DMS79 treated with DMSO at 0.1 percent for 48 hours (cell line): ENCODE results near the gene RIMOC1.
"Not testable (repeated sequence)": the region's sequence is repeated elsewhere in the genome, so short reads cannot be mapped to it uniquely, and the experiment has no call there.

Experiments
- DNase-seq: peaks from one replicate; lab custom pipeline; 2025; lab: John Stamatoyannopoulos, UW

RIMOC1 gene

DNA sequence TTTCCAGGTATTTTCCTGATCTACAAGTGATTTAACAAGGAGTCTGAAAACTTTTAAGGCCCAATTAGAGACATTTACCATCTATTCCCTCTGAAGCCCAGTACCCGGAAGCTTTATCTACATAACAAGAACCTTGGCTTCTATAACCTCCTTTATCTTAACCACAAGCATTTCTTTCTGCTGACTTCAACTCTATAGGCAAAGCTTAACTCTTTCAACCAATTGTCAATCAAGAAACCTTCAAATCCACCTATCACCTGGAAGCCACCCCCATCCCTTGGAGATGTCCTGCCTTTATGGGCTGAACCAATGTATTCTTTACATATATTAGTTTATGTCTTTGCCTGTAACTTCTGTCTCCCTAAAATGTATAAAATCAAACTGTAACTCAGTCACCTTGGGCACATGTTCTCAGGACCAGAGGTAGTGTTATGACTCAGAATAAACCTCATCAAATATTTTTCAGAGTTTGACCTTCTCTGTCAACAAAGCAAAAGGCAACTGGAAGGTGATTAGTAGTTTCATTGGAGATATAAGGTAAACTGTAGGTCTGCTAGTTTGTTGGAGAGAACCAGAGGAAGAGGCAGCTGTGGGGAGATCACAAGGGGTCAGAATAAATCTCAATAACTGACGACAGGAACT lies 13.0 kb upstream of the RIMOC1 start:
- DNase-seq = no peak

DNA sequence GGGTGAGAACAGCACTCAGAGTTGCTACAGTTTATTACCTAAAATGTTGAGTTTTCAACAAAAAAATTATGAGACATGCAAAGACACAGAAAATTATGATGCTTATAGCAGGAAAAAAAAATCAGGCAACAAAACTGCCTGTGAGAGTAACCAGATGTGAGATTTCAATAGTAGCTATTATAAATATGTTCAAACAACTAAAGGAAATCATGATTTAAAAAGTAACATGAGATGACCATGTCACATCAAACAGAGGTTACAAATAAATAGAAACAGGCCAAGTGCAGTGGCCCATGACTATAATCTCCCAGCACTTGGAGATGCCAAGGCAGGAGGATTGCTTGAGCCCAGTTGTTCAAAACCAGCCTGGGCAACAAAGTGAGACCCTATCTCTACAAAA lies 12.1 kb upstream of the RIMOC1 start:
- DNase-seq = no peak

DNA sequence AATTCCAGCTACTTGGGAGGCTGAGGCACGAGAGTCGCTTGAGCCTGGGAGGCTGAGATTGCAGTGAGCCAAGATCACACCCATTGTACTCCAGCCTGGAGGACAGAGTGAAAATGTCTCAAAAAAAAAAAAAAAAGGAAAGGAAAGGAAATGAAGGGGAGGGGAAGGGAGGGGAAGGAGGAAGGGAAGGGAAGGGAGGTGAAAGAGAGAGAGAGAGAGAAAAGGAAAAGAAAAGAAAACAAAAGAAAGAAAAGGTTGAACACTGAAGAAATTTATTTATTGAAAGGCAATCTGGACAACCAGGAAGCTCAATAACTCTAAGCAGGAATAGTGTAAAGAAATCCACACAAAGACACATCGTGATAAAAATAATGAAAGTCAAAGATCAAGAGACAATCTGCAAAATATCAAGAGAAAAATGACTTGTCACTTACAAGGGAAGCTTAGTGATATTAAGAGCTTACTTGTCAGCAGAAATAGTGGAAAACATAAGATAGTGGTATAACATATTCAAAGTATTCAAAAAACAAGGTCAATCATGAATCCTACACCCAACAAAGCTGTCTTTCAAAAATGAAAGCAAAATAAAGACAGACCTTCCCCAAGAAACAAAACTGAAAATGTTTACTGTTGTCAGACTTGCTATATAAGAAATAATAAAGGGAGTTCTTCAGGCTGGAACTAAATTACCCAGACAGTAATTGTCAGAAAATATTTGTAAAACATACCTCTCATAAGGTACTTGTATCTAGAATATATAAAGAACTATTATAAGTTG lies 10.9 kb upstream of the RIMOC1 start:
- no peak for DNase-seq

DNA sequence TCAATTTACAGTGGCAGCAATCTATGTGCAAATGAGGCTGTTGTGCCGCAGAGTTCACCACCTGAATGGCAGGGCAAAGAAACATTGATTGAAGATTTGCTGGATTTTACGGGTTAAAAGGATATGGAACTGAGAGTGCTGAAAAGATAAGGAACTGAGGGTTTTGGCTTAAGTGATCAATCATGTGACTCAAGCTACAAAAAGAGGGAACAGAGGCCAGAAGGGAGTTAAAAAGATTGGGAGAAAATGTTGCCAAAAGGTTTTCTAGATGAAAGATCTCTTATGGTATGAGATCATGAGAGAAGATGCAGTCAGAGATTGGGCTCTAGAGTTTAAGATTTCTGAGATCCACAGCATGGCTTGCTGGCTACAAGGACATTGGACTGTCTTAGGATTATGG lies 7.9 kb upstream of the RIMOC1 start:
- no peak for DNase-seq

DNA sequence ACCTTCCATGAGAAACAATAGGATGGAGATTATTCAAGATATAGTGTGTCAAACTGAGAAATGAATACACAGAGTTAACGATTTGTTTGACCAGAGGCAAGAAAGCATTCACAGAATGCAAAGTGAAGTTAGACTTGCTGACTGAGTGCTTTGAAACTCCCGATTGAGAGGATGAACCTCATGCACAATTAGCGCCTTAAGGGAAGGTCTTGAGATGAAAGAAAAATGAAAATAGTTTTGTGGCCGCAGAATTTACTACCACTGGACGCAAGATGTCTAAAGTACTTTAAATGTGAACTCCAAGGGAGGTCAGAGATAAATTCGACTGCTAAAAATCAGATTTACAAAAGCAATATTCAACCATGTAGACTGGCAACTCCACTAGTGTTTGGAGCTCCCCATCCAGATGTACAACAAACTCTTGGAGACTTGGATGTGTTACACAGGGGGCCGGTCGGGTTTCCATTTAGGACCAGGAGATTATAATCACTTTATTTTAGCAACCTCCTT lies 707 bp upstream of the RIMOC1 start:
- DNase-seq = no peak

DNA sequence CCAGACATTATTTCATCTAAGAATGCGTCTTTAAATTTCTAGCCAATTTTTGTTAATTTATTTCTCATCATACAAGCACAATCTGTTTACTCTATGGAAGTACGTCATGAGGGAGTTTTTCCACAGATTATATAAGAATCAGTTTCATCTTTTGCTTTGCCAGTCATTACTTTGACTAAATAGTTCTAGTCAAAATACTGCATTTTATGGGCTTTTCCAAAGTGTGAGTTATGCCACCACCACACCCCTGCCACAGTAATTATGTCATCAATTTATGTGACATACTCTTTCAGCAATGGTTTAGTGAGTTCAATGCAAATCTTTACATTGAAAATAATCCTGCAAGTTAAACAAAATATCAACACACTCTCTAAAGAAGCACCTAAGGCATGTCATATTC lies 2.0 kb downstream of the RIMOC1 start:
- DNase-seq = no peak

DNA sequence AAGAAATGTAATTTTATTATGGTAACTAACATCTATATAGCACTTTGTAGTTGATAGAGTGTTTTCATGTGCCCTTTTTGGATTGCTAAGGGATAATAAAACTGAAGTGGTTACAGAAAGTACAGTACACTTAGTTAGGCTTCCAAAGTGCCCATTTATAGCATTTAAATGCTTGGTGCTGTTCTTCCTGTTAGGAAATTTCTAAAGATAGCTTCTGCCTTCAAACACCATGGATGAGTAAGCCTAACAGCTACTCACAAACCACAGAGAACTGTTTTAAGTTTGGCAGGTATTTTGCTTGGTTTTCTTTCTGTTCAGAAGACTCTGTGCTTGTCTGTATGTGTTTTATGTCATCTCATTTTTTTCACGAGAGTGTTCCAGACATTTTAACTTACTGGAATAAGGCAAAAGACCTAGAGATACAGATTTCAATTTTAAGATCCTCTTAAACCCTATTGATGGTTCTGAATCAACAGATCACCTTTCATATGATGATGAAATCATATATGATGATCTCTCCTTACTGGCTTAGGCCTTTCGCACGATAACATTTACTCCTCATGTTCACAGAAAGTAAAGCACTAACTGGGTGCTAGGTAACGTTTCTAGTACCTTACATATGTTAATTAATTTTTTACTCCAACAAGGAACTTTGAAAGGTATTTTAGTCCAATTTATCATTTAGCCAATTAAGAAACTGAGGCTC lies 4.4 kb downstream of the RIMOC1 start:
- no peak for DNase-seq

DNA sequence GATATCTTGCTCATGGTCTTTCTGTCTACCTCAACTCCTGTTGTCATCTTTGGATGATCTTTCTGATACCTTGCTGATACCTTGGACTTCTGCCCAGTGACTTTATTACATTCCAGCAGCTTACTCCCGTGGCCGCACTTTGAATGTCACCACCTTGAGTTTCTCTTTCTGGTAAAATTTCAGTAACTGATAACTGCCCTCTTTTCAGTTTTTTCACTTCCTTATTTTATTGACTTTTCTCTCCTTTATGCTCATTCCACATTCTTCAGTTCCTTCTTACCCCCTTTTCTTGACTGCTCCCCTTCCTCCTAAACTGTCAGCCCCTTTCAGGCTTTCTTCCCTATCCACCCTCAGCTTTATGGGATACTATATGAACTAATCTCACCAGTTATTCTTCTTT lies 14.0 kb downstream of the RIMOC1 start:
- DNase-seq = no peak

DNA sequence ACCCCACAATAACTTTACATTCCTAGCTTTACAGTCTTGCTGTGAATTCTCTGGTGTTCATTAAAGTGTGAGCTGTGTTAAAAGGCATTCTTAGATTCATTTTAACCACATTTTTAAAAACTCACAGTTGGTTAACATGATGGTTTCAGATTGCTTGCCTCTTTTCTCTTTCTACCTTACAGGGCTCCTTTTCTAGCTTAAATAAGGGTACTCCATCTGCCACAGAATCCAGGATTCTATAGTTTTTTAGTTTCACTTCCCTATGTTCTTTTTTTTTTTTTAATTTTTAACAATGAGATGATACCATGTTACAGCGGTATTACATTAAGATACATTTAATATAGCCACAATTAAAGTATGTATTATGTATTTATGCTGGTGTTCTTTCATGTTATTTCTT lies 17.0 kb downstream of the RIMOC1 start:
- DNase-seq = no peak

DNA sequence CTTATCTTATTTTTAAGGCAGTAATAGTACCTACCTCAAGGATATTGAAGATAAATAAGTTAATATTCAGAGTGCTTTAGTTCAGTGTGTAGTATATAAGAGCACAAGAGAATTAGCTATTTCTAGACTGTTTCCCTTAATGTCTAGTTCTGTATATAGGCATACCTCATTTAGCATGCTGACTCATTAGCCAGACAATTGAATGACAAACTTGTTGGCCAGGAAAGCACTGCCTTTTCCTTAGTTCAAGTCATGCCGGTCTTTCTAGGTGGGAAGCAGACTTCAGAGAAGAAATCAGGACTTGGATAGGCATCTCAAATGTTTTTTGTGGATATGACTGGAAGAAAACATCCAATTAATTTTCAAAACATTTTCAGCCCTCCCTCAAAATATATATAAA lies 17.7 kb downstream of the RIMOC1 start:
- no peak for DNase-seq

DNA sequence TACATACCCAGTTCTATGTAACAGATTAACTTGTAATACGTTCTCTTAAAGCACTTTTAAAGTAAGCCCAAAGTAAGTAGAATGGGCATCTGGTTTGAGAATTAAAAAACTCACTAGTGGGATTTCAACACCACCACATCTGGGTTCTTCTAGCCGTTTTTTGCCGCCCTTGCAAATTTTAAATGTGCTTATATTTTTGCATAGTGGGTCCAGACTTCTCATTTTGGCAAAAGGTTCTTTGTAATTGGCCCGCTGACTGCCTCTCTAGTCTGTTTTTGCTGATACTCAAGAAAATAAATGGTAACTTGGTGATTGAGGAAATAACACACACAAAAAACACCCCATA lies 20.4 kb downstream of the RIMOC1 start:
- no peak for DNase-seq

DNA sequence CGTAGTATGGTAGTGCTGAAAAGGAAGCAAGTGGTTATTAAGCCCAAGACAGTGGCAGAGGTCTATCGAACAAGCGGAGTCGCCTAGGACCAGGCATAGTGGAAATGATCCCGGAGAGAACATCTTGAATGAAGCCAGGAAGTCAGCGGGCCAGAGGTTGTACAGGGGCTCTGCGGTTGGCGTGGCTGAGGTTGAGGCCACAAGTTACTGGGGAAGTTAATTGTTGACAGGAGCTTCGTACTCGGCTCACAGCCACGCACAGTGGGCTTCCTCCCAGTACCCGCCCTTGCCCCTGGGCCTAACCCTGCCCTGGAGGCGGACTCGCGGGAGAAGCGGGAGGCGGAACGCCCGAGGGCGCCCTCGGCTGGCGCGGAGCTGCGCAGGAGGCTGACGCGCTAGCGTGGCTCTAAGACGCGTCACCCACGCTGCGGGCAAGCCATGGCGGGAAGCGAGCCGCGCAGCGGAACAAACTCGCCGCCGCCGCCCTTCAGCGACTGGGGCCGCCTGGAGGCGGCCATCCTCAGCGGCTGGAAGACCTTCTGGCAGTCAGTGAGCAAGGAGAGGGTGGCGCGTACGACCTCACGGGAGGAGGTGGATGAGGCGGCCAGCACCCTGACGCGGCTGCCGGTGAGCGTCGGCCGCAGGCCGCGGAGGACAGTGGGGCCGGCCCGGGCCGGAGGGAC lies 20.9 kb downstream of the RIMOC1 start, which contains the start of gene FBXO4:
FBXO4 (plus strand) TSS at position 410 of the 683 bp plus-strand sequence; CDS start at position 439, 29 bp downstream.
- peak; percentile 50 for DNase-seq

DNA sequence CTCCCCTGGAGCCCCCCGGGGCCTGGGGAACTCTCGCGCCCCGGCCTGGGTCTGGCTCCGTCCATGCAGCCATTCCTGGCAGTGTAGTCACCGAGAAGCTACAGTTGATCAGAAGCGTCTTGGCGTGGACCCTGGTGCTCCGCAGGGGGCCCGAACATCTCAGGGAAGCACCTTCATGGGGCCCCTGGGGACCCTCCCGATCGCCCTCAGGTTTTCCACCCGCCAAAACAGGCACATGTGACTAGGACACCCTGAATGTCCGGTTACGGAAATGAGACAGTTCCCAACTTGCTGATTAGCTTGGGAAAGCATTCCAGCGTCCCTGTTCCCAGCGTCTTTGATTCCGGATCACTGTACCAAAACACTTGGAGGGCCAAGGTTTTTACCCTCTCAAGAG lies 21.4 kb downstream of the RIMOC1 start:
- peak; percentile 6 for DNase-seq

DNA sequence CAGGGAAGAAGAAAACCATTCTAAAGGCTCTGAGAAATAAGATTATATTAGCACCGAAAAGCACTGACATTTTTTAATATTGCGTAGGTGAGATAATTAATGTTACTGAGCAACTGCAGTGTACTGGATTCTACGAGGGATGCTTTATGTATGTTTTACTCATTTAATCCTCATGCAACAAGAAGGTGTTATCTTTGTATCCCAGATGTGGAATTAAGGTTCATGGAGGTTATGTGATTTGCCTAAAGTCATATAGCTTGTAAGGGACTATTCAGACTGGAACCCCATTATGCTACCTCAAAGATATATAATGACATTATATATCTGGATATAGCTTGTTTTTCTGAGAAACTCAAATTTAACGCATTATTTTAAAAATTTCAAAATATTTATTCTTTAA lies 23.5 kb downstream of the RIMOC1 start:
- no peak for DNase-seq

DNA sequence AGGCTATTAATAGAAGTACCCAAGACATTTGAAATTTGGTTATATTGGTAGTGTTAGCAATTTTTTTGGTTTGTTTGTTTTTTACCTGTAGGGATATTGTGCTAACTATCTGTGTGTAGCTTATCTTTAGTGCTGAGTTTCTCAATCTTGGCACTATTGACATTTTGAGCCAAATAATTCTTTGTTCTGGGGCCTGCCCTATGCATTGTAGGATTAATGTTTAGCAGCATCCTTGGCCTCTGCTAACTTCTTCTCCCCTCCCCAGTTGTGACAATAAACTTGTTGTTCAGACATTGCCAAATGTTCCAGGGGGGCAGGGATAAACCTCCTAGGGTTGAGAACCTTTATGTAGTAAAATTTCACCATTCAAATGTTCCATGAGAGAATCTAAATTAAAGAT lies 24.9 kb downstream of the RIMOC1 start:
- no peak for DNase-seq

DNA sequence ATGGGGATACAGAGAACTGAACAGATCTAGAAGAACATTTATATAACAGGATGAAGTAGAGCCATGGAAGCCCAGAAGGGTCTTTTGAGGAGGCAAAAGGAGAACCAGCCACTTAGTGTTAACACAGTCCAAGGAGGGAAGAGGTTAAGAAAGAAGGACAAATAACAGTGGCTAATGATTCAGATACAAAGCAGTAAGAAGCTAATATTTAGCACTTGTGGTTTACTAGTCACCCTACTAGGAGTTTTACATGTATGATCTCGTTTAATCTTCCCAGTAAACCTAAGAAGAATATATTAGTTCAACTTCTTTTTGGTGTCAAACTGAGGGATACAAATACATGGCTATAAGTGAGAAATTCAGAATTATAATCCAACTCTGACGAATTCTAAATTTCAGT lies 28.6 kb downstream of the RIMOC1 start:
- DNase-seq = no peak

DNA sequence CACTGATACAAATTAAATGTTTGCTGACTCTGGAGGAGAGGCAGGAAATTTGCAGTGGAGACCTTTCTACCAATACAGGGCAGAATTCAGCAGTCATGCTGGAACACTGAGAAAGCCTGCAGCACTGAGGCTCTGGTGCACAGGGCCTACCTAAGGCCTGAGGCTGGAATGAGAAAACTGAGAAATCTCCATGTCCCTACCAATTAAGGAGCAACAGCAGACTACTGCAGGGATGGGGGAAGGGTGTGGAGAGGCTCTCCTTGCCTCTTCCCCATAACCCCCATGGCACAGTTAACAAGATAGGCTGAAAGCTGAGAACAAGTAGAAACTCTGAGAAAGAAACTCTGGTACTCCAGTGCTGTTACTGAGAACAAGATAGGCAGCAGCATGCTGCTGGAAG lies 31.4 kb downstream of the RIMOC1 start:
- no peak for DNase-seq

DNA sequence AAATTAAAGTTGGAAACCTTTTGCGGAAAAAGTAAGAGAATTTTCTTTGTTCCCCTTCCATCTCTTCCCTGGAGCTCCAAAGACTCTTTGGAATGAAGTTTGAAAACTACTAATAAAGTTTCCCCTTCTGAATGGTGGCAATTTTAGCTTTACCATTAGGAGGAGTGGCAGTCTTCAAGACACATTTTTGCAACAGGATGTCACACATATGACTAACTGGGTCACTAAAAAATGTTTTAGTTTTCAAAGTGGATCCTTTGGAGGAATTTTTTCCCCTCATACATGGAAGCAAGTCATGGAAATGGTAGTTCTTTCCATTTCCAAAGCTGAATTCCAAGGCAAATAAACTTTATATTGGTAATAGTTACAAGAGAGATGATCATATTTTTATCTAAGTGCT lies 36.5 kb downstream of the RIMOC1 start:
- DNase-seq = no peak

DNA sequence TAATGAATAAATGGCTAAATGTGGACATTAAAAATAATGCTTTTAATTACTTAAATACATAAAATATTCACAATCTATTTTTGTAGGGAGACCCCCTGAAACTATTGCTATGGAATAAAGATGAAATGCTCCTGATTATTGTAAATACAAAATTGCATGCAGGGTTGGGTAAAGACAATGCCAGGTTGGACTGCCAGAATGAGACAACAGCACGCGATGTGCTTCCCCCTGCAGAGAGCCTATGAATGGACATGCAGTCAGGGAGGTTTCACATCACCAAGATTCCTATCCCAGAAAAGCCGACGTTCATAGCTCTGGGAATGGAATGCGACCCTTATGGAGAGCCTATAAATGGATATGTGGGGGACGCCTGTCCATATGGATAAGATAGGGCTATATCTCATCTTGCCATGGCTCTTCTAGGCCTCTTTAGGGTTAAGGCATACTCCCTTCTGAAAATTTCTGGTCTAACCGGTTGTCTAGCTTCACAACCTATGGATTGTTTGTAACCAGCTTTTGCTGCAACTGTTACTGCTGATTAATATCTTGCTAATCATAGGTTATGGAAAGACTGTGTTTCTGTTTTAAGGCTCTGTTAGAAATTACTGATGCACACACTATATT lies 41.3 kb downstream of the RIMOC1 start:
- DNase-seq = not testable (repeated sequence)

DNA sequence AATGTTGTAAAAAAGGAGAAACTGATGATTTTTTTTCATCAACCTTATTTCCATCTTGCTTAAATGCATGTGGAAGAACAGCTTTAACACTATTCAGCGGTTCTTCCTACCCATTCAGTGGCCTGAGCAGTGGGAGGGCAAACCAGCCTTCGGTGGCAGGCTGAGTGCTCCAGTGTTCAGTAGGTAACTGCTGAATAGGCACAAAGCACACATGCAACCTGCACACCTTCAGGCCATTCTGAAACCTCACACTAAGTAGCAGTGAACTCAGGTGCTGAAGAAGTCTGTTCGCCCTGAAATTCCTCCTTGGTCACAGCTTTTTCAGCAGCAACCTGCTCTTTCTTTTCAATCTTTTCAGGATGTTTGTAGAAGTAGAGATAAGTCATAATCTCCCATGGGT lies 47.1 kb downstream of the RIMOC1 start:
- DNase-seq = no peak
